A549 (cell line): ENCODE measurements around the gene KDM4B. TPM values are rescaled to one million over a fixed set of nuclear protein-coding genes. Genes with fewer than 3 reads are reported as not detected.

Experiments
- ATAC-seq, 2 experiments: fragments of 200-7000 bp in 1 of 2; fragments of >200 bp in 1 of 2; cut with Nextera tagmentation in 1 of 2; cut with Tn5 transposase in 1 of 2; 3 replicates each; pipeline versions ENCODE4 v1.8.0 to v1.9.1; 2018 to 2020; ENCODE audit warnings: mild to moderate bottlenecking in 1 of 2, moderate library complexity in 1 of 2
- CTCF ChIA-PET: fragments of 300-600 bp; sonication (Branson Sonifier 250); formaldehyde crosslinking; extraction: SDS; loops from one replicate; lab custom pipeline; 2021; ENCODE audit warnings: antibody characterized with exemption, inconsistent platforms; lab: Yijun Ruan, JAX
- POLR2A ChIA-PET: fragments of 350-600 bp; formaldehyde crosslinking; extraction: SDS; loops from one replicate; lab custom pipeline; 2021; ENCODE audit warnings: antibody characterized with exemption, inconsistent platforms; lab: Yijun Ruan, JAX
- DNase-seq, 2 experiments: peaks; one replicate each; pipeline versions ENCODE4 v3.0.0 to v3.0.0-alpha.2; 2011 to 2016; ENCODE audit warnings: low read depth in 1 of 2, low spot score in 1 of 2
- FAIRE-seq: peaks from 2 replicates; lab custom pipeline; 2011; peaks lifted over from hg19 to GRCh38; lab: Jason Lieb, UNC
- H3K27ac ChIP-seq, 2 experiments: fragments of >200 bp; sonication (Bioruptor Twin); formaldehyde crosslinking; 3 replicates each; pipeline ENCODE4 v1.5.1; 2016 to 2017
- H3K4me1 ChIP-seq: fragments of >200 bp; sonication (Bioruptor Twin); formaldehyde crosslinking; 3 replicates; pipeline ENCODE4 v1.6.1; 2016
- H3K4me2 ChIP-seq: fragments of >200 bp; sonication (Bioruptor Twin); formaldehyde crosslinking; 3 replicates; pipeline ENCODE4 v1.6.1; 2016
- H3K4me3 ChIP-seq: fragments of >200 bp; sonication (Bioruptor Twin); formaldehyde crosslinking; 3 replicates; pipeline ENCODE4 v1.5.1; 2016
- H3K9me3 ChIP-seq: fragments of >200 bp; sonication (Bioruptor Twin); formaldehyde crosslinking; 3 replicates; pipeline ENCODE4 v1.6.1; 2016
- BHLHE40 ChIP-seq: IDR thresholded peaks from 2 replicates; pipeline ENCODE4 v1.6.1; 2012; ENCODE audit warnings: low read depth, low read length, inconsistent platforms
- CTCF ChIP-seq: fragments of >200 bp; sonication (Bioruptor Twin); formaldehyde crosslinking; IDR thresholded peaks from 3 replicates; pipeline ENCODE4 v1.5.1; 2016
- EHMT2 ChIP-seq: fragments of 200-600 bp; sonication (generic); IDR thresholded peaks from 2 replicates; pipeline ENCODE4 v1.6.1; 2016; ENCODE audit warnings: antibody characterized with exemption, low read depth, mild to moderate bottlenecking, moderate library complexity
- ELK1 ChIP-seq: fragments of 150-350 bp; IDR thresholded peaks from 2 replicates; pipeline ENCODE4 v1.6.1; 2014; ENCODE audit warnings: low read depth, mild to moderate bottlenecking, low read length
- EP300 ChIP-seq, 2 experiments: fragments of >200 bp; sonication (Bioruptor Twin); formaldehyde crosslinking; IDR thresholded peaks; 2 replicates in 1 of 2; 3 replicates in 1 of 2; pipeline ENCODE4 v1.6.1; 2016 to 2017
- ESRRA ChIP-seq: fragments of 150-350 bp; IDR thresholded peaks from 2 replicates; pipeline ENCODE4 v1.6.1; 2014; ENCODE audit warnings: mild to moderate bottlenecking, low read length, borderline replicate concordance
- FOSB ChIP-seq: fragments of 250-450 bp; sonication (Bioruptor Pico); IDR thresholded peaks from 2 replicates; pipeline ENCODE4 v1.5.0; 2020; ENCODE audit warnings: mild to moderate bottlenecking, moderate library complexity
- FOXS1 ChIP-seq: fragments of 250-450 bp; sonication (Bioruptor Pico); IDR thresholded peaks from 2 replicates; pipeline ENCODE4 v1.5.0; 2020; ENCODE audit warnings: mild to moderate bottlenecking, moderate library complexity
- GATA3 ChIP-seq: IDR thresholded peaks from 2 replicates; pipeline ENCODE4 v1.6.1; 2012; ENCODE audit warnings: borderline replicate concordance
- HES2 ChIP-seq: fragments of >200 bp; sonication (Bioruptor Twin); formaldehyde crosslinking; IDR thresholded peaks from 2 replicates; pipeline ENCODE4 v1.6.1; 2016
- HOXB13 ChIP-seq: fragments of 250-450 bp; sonication (Bioruptor Pico); IDR thresholded peaks from 2 replicates; pipeline ENCODE4 v1.5.0; 2020; ENCODE audit warnings: low read depth, mild to moderate bottlenecking, moderate library complexity
- HOXB5 ChIP-seq: fragments of 250-450 bp; sonication (Bioruptor Pico); IDR thresholded peaks from 2 replicates; pipeline ENCODE4 v1.5.0; 2020; ENCODE audit warnings: mild to moderate bottlenecking, moderate library complexity
- KDM5A ChIP-seq: fragments of 200-600 bp; sonication (generic); IDR thresholded peaks from 2 replicates; pipeline ENCODE4 v1.6.1; 2016; ENCODE audit warnings: antibody characterized with exemption, mild to moderate bottlenecking
- MAZ ChIP-seq: fragments of 150-350 bp; IDR thresholded peaks from 2 replicates; pipeline ENCODE4 v1.6.1; 2014; ENCODE audit warnings: antibody characterized with exemption, low read depth, low read length, borderline replicate concordance
- MYC ChIP-seq: IDR thresholded peaks from 2 replicates; pipeline ENCODE4 v1.6.1; 2012; ENCODE audit warnings: mild to moderate bottlenecking, inconsistent platforms, low read length, improper control_type of control experiment, borderline replicate concordance
- NFE2L2 ChIP-seq: fragments of 150-350 bp; conservative IDR thresholded peaks from 2 replicates; pipeline ENCODE4 v1.6.1; 2014; ENCODE audit warnings: low read length
- PBX3 ChIP-seq: IDR thresholded peaks from 2 replicates; pipeline ENCODE4 v1.6.1; 2012
- PHF8 ChIP-seq: fragments of 200-600 bp; sonication (generic); IDR thresholded peaks from 2 replicates; pipeline ENCODE4 v1.6.1; 2016; ENCODE audit warnings: low read depth, mild to moderate bottlenecking, antibody characterized with exemption, moderate library complexity, borderline replicate concordance
- RARB ChIP-seq: fragments of 250-450 bp; sonication (Bioruptor Pico); IDR thresholded peaks from 2 replicates; pipeline ENCODE4 v1.8.0; 2021; ENCODE audit warnings: mild to moderate bottlenecking, moderate library complexity
- RCOR1 ChIP-seq: fragments of 150-350 bp; IDR thresholded peaks from 2 replicates; pipeline ENCODE4 v1.6.1; 2014; ENCODE audit warnings: antibody characterized with exemption, low read length, low read depth
- SREBF2 ChIP-seq: fragments of 450-650 bp; IDR thresholded peaks from 2 replicates; pipeline ENCODE4 v1.6.1; 2014; ENCODE audit warnings: mild to moderate bottlenecking, moderate library complexity
- WGBS: methylation state at CpG from one replicate; pipeline ENCODE4 v1.1.6; 2017; ENCODE audit errors: missing lambda C conversion rate; 5-methylcytosine and 5-hydroxymethylcytosine counted together
- polyA plus RNA-seq, 4 experiments: library from polyadenylated mRNA; depleted of rRNA in 3 of 4; stranded (reverse); fragments of >200 nt; fragmentation: RNase III in 1 of 4; extraction: RNeasy Plus Mini Kit Qiagen cat#74134 plus additional on column Dnase treatment in 1 of 4; gene quantifications; 2 replicates in 3 of 4; 3 replicates in 1 of 4; pipeline ENCODE4 v1.2.3, GENCODE V29; 2011 to 2017

The KDM4B gene
- polyA plus RNA-seq, 2 of the 4 experiments (the other 2 are of a cell fraction), result 3.0 to 4.6 TPM

GRCh38 chr19:5011476-5012238 lies 42.7 kb downstream of the KDM4B start:
- H3K4me3 ChIP-seq, result no peak overlapping the region
- FAIRE-seq, result no peak
- WGBS, result 85% methylated on average over 11 of the region's 26 CpGs
- TF ChIP-seq RARB (no peak), SREBF2 (no peak), HOXB13 (CRISPR knock-in tag) (no peak), RCOR1 (no peak), MYC (no peak), FOSB (CRISPR knock-in tag) (no peak), PHF8 (no peak), FOXS1 (CRISPR knock-in tag) (no peak)
- TF ChIP-seq, all 56 proteins: peak for 0
- Histone ChIP-seq H3K4me1 (no peaks in the 10 kb centered on the region), H3K27ac (no peak overlapping the region), H3K9me3 (no peaks in the 10 kb centered on the region), H3K4me2 (no peak overlapping the region)
- ChIA-PET POLR2A (no interaction called here), CTCF (interaction anchor here (6.6 kb wide), 1 partner anchor 19 kb away, joined by 41 read pairs; no protein-coding TSS in a partner anchor)
- DNase-seq, result no peak
- no peak for ATAC-seq

GRCh38 chr19:5012688-5013457 lies 44.0 kb downstream of the KDM4B start:
- Histone ChIP-seq H3K4me3 (no peak overlapping the region), H3K27ac (no peak overlapping the region), H3K4me2 (no peak overlapping the region), H3K4me1 (no peaks in the 10 kb centered on the region), H3K9me3 (no peaks in the 10 kb centered on the region)
- TF ChIP-seq BHLHE40, result no peak
- TF ChIP-seq RCOR1, result no peak
- TF ChIP-seq PHF8, result no peak
- ChIA-PET POLR2A (no interaction called here), CTCF (interaction anchor here (6.6 kb wide), 1 partner anchor 18 kb away, joined by 41 read pairs; no protein-coding TSS in a partner anchor)
- DNase-seq (no peak), FAIRE-seq (no peak), ATAC-seq (no peak)
- 100% methylated on average over 5 of the region's 25 CpGs for WGBS

GRCh38 chr19:5013761-5014160 lies 44.8 kb downstream of the KDM4B start:
- TF ChIP-seq ESRRA (no peak), MAZ (no peak), NFE2L2 (no peak), PHF8 (no peak), MYC (no peak)
- TF ChIP-seq, all 56 proteins: peak for 0

GRCh38 chr19:5014941-5015340 lies 46.0 kb downstream of the KDM4B start:
- Histone ChIP-seq H3K27ac (no peak overlapping the region), H3K4me3 (no peak overlapping the region), H3K4me1 (no peaks in the 10 kb centered on the region), H3K9me3 (no peaks in the 10 kb centered on the region), H3K4me2 (no peak overlapping the region)
- ChIA-PET POLR2A (no interaction called here), CTCF (interaction anchor here (0.6 to 6.6 kb wide), 5 partner anchors 10 to 564 kb away, joined by 3 to 41 read pairs (median 3); no protein-coding TSS in a partner anchor)
- TF ChIP-seq HES2 (no peak), EHMT2 (no peak), SREBF2 (no peak), RCOR1 (no peak), KDM5A (no peak), PBX3 (no peak), EP300 (IDR thresholded peaks at IDR 0.05) (no peak), ELK1 (no peak), CTCF (no peak), HOXB5 (CRISPR knock-in tag) (no peak), GATA3 (no peak)
- DNase-seq, result no peak
- no peak for ATAC-seq
- no peak for FAIRE-seq
- WGBS, result 91% methylated on average over 13 of the region's 13 CpGs

More at GRCh38 chr19:5013761-5014160, 44.8 kb downstream of the KDM4B start:
- Histone ChIP-seq H3K27ac (no peak overlapping the region), H3K4me3 (no peak overlapping the region), H3K4me2 (no peak overlapping the region), H3K9me3 (no peaks in the 10 kb centered on the region), H3K4me1 (no peaks in the 10 kb centered on the region)
- POLR2A ChIA-PET, result no interaction called here
- WGBS, result 92% methylated on average over 4 of the region's 14 CpGs
- ATAC-seq, result no peak
- DNase-seq, result no peak
- FAIRE-seq, result no peak
- CTCF ChIA-PET, result interaction anchor here (0.6 to 6.6 kb wide), 2 partner anchors 17 to 70 kb away, joined by 3 to 41 read pairs; no protein-coding TSS in a partner anchor
